Astrocyte of the spinal cord (primary cell): ENCODE results near the gene SYT6.

Source experiments
- DNase-seq: peaks from one replicate; pipeline ENCODE4 v3.0.0; 2011; ENCODE audit warnings: low read depth, low spot score
- H3K4me3 ChIP-seq: 2 replicates; pipeline ENCODE4 v1.5.1; 2011; ENCODE audit warnings: low read depth, mild to moderate bottlenecking, low read length, moderate library complexity
- CTCF ChIP-seq: IDR thresholded peaks from 2 replicates; pipeline ENCODE4 v1.5.1; 2012; ENCODE audit warnings: low read depth, mild to moderate bottlenecking, low read length, inconsistent platforms
- in situ Hi-C: cut with HindIII; loops from 2 replicates; pipeline ENCODE4 v1.10.0; 2017; ENCODE audit warnings: low sequenced_read_pairs

The SYT6 gene

GRCh38 chr1:114043054-114043453 lies 110.6 kb downstream of the SYT6 start:
- no peak for DNase-seq
- no peak for TF ChIP-seq CTCF
- H3K4me3 ChIP-seq: no peak overlapping the region
- in situ Hi-C loops: no loop called here

GRCh38 chr1:114040273-114041015 lies 113.2 kb downstream of the SYT6 start:
- in situ Hi-C loops: no loop called here
- DNase-seq: no peak
- H3K4me3 ChIP-seq: no peak overlapping the region
- no peak for TF ChIP-seq CTCF
